Colonic mucosa (tissue), 4 donors: ENCODE data around the gene FANCI. TPM values are rescaled to one million over a fixed set of nuclear protein-coding genes. Genes with fewer than 3 reads are reported as not detected.
"Not testable (repeated sequence)": the region's sequence is repeated elsewhere in the genome, so short reads cannot be mapped to it uniquely, and the experiment has no call there.

ENCODE experiments used
- DNase-seq: peaks from one replicate; pipeline ENCODE4 v3.0.0-alpha.2; 2020
- H3K27ac ChIP-seq: fragments of 200-600 bp; one replicate; pipeline ENCODE4 v1.8.0; 2021
- H3K27me3 ChIP-seq: fragments of 200-600 bp; one replicate; pipeline ENCODE4 v1.8.0; 2021
- H3K36me3 ChIP-seq: fragments of 200-600 bp; one replicate; pipeline ENCODE4 v1.8.0; 2021
- H3K4me1 ChIP-seq: fragments of 200-600 bp; one replicate; pipeline ENCODE4 v1.8.0; 2021; ENCODE audit warnings: mild to moderate bottlenecking
- H3K4me3 ChIP-seq: fragments of 200-600 bp; one replicate; pipeline ENCODE4 v1.8.0; 2021
- H3K9ac ChIP-seq, 2 donors: one replicate each; pipeline ENCODE4 v1.7.0; 2013; ENCODE audit warnings: control low read depth in 2 of 2, low read depth in 2 of 2, low read length in 2 of 2
- H3K9me3 ChIP-seq: fragments of 200-600 bp; one replicate; pipeline ENCODE4 v1.8.0; 2021
- intact Hi-C: fragments of 100-400 bp; cut with DNase I; formaldehyde crosslinking; loops from one replicate; pipeline ENCODE4 v1.14.1; 2022
- total RNA-seq, 2 donors: library from RNA; stranded (reverse); fragmentation: NEBNext Ultra II Directional in 1 of 2; extraction: Animal tissue kit (Norgen Biotek cat#: 25700) in 1 of 2; gene quantifications; one replicate each; pipeline ENCODE4 v1.2.1, GENCODE V29; 2021
- TF ChIP-seq, protein P1 (sequence below): fragments of 200-600 bp; IDR thresholded peaks from one replicate; pipeline ENCODE4 v1.8.0; 2022; ENCODE audit warnings: antibody characterized with exemption, mild to moderate bottlenecking
- donor health status: healthy.
- donor health status: DM: no; HTN: no; CAD: no.
- donor health status: DM: no; HTN: no; CAD: no.

FANCI gene
- total RNA-seq, 2 donors from 2014 or later = 19.9 to 76.9 TPM

DNA sequence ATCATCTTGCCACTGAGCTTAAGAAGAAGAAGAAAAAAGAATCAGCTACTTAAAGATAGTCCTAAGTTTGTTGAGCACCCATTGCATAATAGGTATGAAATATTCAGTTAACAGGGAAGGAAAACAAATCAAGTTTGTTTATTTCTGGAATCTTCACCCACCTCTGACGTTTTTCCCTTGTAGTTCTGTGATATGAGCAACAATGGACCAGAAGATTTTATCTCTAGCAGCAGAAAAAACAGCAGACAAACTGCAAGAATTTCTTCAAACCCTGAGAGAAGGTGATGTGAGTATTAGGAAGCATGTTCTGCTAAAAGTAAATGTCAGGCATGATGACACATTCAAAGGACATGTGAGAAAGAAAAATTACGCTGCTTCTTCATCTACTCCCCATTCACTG is 3.7 kb downstream of the FANCI start:
- Histone ChIP-seq H3K4me3 (no peak overlapping the region), H3K27ac (no peak overlapping the region), H3K36me3 (no peaks in the 10 kb centered on the region), H3K9ac (no peak overlapping the region), H3K27me3 (no peaks in the 10 kb centered on the region), H3K4me1 (no peaks in the 10 kb centered on the region), H3K9me3 (no peaks in the 10 kb centered on the region)
- intact Hi-C loops = no loop called here
- TF ChIP-seq, protein P1, sequence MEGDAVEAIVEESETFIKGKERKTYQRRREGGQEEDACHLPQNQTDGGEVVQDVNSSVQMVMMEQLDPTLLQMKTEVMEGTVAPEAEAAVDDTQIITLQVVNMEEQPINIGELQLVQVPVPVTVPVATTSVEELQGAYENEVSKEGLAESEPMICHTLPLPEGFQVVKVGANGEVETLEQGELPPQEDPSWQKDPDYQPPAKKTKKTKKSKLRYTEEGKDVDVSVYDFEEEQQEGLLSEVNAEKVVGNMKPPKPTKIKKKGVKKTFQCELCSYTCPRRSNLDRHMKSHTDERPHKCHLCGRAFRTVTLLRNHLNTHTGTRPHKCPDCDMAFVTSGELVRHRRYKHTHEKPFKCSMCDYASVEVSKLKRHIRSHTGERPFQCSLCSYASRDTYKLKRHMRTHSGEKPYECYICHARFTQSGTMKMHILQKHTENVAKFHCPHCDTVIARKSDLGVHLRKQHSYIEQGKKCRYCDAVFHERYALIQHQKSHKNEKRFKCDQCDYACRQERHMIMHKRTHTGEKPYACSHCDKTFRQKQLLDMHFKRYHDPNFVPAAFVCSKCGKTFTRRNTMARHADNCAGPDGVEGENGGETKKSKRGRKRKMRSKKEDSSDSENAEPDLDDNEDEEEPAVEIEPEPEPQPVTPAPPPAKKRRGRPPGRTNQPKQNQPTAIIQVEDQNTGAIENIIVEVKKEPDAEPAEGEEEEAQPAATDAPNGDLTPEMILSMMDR = no peak
- no peak for DNase-seq

- no peak for DNase-seq
Measured at GRCh38 chr15:89248584-89248983, 4.8 kb downstream of the FANCI start.

GRCh38 chr15:89250142-89250541 is 6.4 kb downstream of the FANCI start:
- H3K27me3 ChIP-seq, H3K4me3 ChIP-seq, H3K9ac ChIP-seq, intact Hi-C loops, H3K36me3 ChIP-seq, H3K4me1 ChIP-seq, DNase-seq, H3K27ac ChIP-seq, H3K9me3 ChIP-seq: not testable (repeated sequence)

More at GRCh38 chr15:89248584-89248983, 4.8 kb downstream of the FANCI start:
- no peak overlapping the region for H3K4me3 ChIP-seq
- no peaks in the 10 kb centered on the region for H3K9me3 ChIP-seq
- no peak overlapping the region for H3K9ac ChIP-seq
- no peak overlapping the region for H3K27ac ChIP-seq
- TF ChIP-seq, protein P1 = no peak
- intact Hi-C loops = no loop called here
- H3K4me1 ChIP-seq = no peaks in the 10 kb centered on the region
- no peaks in the 10 kb centered on the region for H3K27me3 ChIP-seq
- no peaks in the 10 kb centered on the region for H3K36me3 ChIP-seq

DNA sequence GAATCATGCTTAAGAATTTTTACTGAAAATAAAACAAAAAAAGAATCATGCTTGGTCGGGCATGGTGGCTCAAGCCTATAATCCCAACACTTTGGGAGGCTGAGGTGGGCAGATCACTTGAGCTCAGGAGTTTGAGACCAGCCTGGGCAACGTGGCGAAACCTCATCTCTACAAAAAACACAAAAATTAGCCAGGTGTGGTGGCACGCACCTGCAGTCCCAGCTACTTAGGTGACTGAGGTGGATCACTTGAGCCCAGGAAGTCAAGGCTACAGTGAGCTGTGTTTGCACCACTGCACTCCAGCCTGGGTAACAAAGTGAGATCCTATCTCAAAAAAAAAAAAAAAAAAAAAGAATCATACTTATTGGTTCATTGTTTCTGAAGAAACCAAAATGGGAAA is 33.5 kb downstream of the FANCI start:
- H3K4me3 ChIP-seq, H3K27me3 ChIP-seq, H3K36me3 ChIP-seq, H3K9me3 ChIP-seq, intact Hi-C loops, H3K27ac ChIP-seq, DNase-seq, H3K9ac ChIP-seq, H3K4me1 ChIP-seq: not testable (repeated sequence)

GRCh38 chr15:89278307-89278706 is 34.5 kb downstream of the FANCI start:
- TF ChIP-seq, protein P1 = no peak
- no peak overlapping the region for H3K4me3 ChIP-seq
- no peak overlapping the region for H3K9ac ChIP-seq
- no peaks in the 10 kb centered on the region for H3K9me3 ChIP-seq
- H3K36me3 ChIP-seq = no peaks in the 10 kb centered on the region
- intact Hi-C loops = no loop called here
- DNase-seq = no peak
- H3K27me3 ChIP-seq = no peaks in the 10 kb centered on the region
- no peaks in the 10 kb centered on the region for H3K4me1 ChIP-seq
- no peak overlapping the region for H3K27ac ChIP-seq

DNA sequence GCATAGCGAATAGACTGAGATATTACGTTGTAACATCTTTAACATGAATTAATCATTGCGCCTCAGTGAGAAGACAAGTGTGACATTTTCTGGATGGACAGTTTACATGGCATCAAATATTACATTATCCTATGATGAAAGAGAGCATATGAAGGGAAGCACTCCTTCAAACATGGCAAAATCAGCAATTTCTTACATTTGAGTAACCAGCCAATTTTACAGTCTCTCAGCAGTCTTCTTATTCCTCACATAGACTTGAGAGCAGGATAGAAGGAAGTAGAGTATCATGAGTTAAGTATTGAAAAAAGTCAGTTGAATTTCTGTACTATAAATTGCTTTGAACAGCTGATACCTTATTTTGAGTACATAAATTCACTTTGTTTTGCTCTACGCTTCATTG is 38.9 kb downstream of the FANCI start:
- H3K36me3 ChIP-seq = no peaks in the 10 kb centered on the region
- intact Hi-C loops = no loop called here

More for the DNA sequence above, 38.9 kb downstream of the FANCI start:
- DNase-seq = no peak
- Histone ChIP-seq H3K4me1 (no peaks in the 10 kb centered on the region), H3K9me3 (no peaks in the 10 kb centered on the region), H3K9ac (no peak overlapping the region), H3K27ac (no peak overlapping the region), H3K4me3 (no peak overlapping the region), H3K27me3 (no peaks in the 10 kb centered on the region)
- TF ChIP-seq, protein P1 = no peak
